ENCODE results near the gene APLP1.
"Not testable (repeated sequence)": the region's sequence is repeated elsewhere in the genome, so short reads cannot be mapped to it uniquely, and the experiment has no call there.

DNA sequence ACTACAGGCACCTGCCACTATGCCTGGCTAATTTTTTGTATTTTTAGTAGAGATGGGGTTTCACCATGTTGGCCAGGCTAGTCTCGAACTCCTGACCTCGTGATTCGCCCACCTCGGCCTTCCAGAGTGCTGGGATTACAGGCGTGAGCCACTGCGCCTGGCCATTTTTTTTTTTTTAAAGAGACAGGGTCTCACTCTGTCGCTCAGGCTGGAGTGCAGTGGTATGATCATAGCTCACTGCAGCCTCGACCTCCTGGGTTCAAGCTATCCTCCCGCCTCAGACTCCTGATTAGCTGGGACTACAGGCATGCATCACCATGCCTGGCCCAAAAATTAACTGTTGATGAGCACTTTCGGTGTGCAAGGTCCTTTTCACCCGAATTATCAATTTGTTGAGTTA is 32.3 kb upstream of the APLP1 start:
- not testable (repeated sequence) for TF ChIP-seq CTCF, POLR2A (IDR thresholded peaks at IDR 0.05)
